GM12878 (cell line): ENCODE measurements around the gene NR6A1. TPM values are rescaled to one million over a fixed set of nuclear protein-coding genes. Genes with fewer than 3 reads are reported as not detected.

Experiments used
- ATAC-seq: fragments of 200-7000 bp; cut with Tn5 transposase; 3 replicates; pipeline ENCODE4 v1.9.1; 2020; ENCODE audit warnings: mild to moderate bottlenecking, moderate library complexity
- BruUV-seq: library from RNA; stranded (reverse); fragments of 400-500 nt; replicated peaks from 2 replicates; lab custom pipeline; 2021; lab: Mats Ljungman, UMichigan
- CTCF ChIA-PET: fragments of 300-600 bp; sonication (Branson Sonifier 250); formaldehyde crosslinking; extraction: SDS; loops from one replicate; lab custom pipeline; 2021; ENCODE audit warnings: inconsistent platforms; lab: Yijun Ruan, JAX
- POLR2A ChIA-PET: fragments of 350-600 bp; formaldehyde crosslinking; extraction: SDS; loops from one replicate; lab custom pipeline; 2021; ENCODE audit warnings: inconsistent platforms; lab: Charles Lee
- RAD21 ChIA-PET: fragments of 300-600 bp; sonication (Branson Sonifier 250); formaldehyde crosslinking; loops from one replicate; lab custom pipeline; 2023; ENCODE audit warnings: antibody characterized with exemption; ENCODE audit not compliant: unreplicated experiment; lab: Charles Lee
- SMC1A ChIA-PET: fragments of 300-600 bp; sonication (Branson Sonifier 250); formaldehyde crosslinking; loops from one replicate; lab custom pipeline; 2023; ENCODE audit not compliant: unreplicated experiment, uncharacterized antibody; lab: Charles Lee
- DNase-seq: peaks from one replicate; pipeline ENCODE4 v3.0.0-alpha.2; 2011; ENCODE audit warnings: low read depth, low spot score
- FAIRE-seq: peaks from 3 replicates; lab custom pipeline; 2011; peaks lifted over from hg19 to GRCh38; lab: Jason Lieb, UNC
- H2AFZ ChIP-seq: 2 replicates; pipeline ENCODE4 v1.6.0; 2011; ENCODE audit warnings: low read depth, low read length, control low read depth; ENCODE audit not compliant: control insufficient read depth
- H3K27ac ChIP-seq: 2 replicates; pipeline ENCODE4 v1.5.1; 2011; ENCODE audit warnings: control low read depth; ENCODE audit not compliant: control insufficient read depth, insufficient read depth
- H3K27me3 ChIP-seq, 2 experiments: replicated peaks in 1 of 2; 2 replicates each; pipeline versions ENCODE4 v1.6.0 to v1.6.1; 2011; ENCODE audit warnings: low read length in 1 of 2; ENCODE audit not compliant: control insufficient read depth in 2 of 2, insufficient read depth in 2 of 2
- H3K36me3 ChIP-seq, 2 experiments: 2 replicates each; pipeline ENCODE4 v1.5.1; 2011; ENCODE audit warnings: low read length in 1 of 2; ENCODE audit not compliant: control insufficient read depth in 2 of 2, insufficient read depth in 2 of 2
- H3K4me1 ChIP-seq: 2 replicates; pipeline ENCODE4 v1.6.1; 2011; ENCODE audit warnings: mild to moderate bottlenecking, low read length, moderate library complexity, mixed read lengths; ENCODE audit not compliant: control insufficient read depth, insufficient read depth
- H3K4me2 ChIP-seq: 2 replicates; pipeline ENCODE4 v1.6.0; 2011; ENCODE audit warnings: control low read depth; ENCODE audit not compliant: control insufficient read depth, insufficient read depth
- H3K4me3 ChIP-seq: fragments of 200-600 bp; sonication (generic); 2 replicates; pipeline ENCODE4 v1.5.1; 2016
- H3K79me2 ChIP-seq: 2 replicates; pipeline ENCODE4 v1.6.0; 2011; ENCODE audit warnings: low read length; ENCODE audit not compliant: control insufficient read depth, insufficient read depth
- H3K9ac ChIP-seq: 2 replicates; pipeline ENCODE4 v1.8.0; 2011; ENCODE audit warnings: low read length, control low read depth, mixed read lengths; ENCODE audit not compliant: control insufficient read depth, insufficient read depth
- H3K9me3 ChIP-seq: replicated peaks from 3 replicates; pipeline ENCODE4 v1.5.1; 2011; ENCODE audit warnings: mild to moderate bottlenecking, low read length; ENCODE audit not compliant: control insufficient read depth, insufficient read depth
- H4K20me1 ChIP-seq: 2 replicates; pipeline ENCODE4 v1.6.0; 2011; ENCODE audit not compliant: control insufficient read depth, insufficient read depth
- ATF2 ChIP-seq: IDR thresholded peaks from 2 replicates; pipeline ENCODE4 v1.6.1; 2012; ENCODE audit warnings: low read length, inconsistent platforms
- BCLAF1 ChIP-seq: fragments of 450-650 bp; IDR thresholded peaks from 2 replicates; pipeline ENCODE4 v1.6.1; 2017; ENCODE audit warnings: antibody characterized with exemption, mild to moderate bottlenecking, moderate library complexity
- CEBPZ ChIP-seq: fragments of 150-350 bp; IDR thresholded peaks from 2 replicates; pipeline ENCODE4 v1.6.1; 2016; ENCODE audit warnings: low read depth, low read length
- CREM ChIP-seq: IDR thresholded peaks from 2 replicates; pipeline ENCODE4 v1.6.1; 2014; ENCODE audit warnings: antibody characterized with exemption, low read depth
- ETV6 ChIP-seq, 2 experiments: fragments of 450-650 bp in 1 of 2; IDR thresholded peaks in 1 of 2; conservative IDR thresholded peaks in 1 of 2; 2 replicates each; pipeline ENCODE4 v1.6.1; 2014; ENCODE audit warnings: antibody characterized with exemption in 1 of 2, borderline replicate concordance in 1 of 2, low read depth in 1 of 2, mild to moderate bottlenecking in 1 of 2, moderate library complexity in 1 of 2
- JUND ChIP-seq: IDR thresholded peaks from 2 replicates; pipeline ENCODE4 v1.6.1; 2012; ENCODE audit warnings: low read depth, mild to moderate bottlenecking, low read length, improper control_type of control experiment, moderate library complexity
- MYB ChIP-seq: fragments of 150-350 bp; IDR thresholded peaks from 2 replicates; pipeline ENCODE4 v1.6.1; 2014; ENCODE audit warnings: mild to moderate bottlenecking, low read depth, low read length, borderline replicate concordance
- MYC ChIP-seq: IDR thresholded peaks from 2 replicates; pipeline ENCODE4 v1.6.1; 2011; ENCODE audit warnings: mild to moderate bottlenecking, low read length, moderate library complexity, inconsistent platforms; ENCODE audit not compliant: insufficient read depth, insufficient replicate concordance, insufficient read length, severe bottlenecking
- RB1 ChIP-seq: fragments of 450-650 bp; formaldehyde crosslinking; IDR thresholded peaks from 2 replicates; pipeline ENCODE4 v1.6.1; 2017; ENCODE audit warnings: mild to moderate bottlenecking, borderline replicate concordance
- RCOR1 ChIP-seq: conservative IDR thresholded peaks from 2 replicates; pipeline ENCODE4 v1.6.1; 2012; ENCODE audit warnings: low read depth, low read length, improper control_type of control experiment
- SP1 ChIP-seq: IDR thresholded peaks from one replicate; pipeline ENCODE4 v1.6.1; 2011; ENCODE audit warnings: low read depth, low read length
- TCF7 ChIP-seq: IDR thresholded peaks from 2 replicates; pipeline ENCODE4 v1.6.1; 2014; ENCODE audit warnings: antibody characterized with exemption, borderline replicate concordance
- ZBTB4 ChIP-seq: fragments of 450-650 bp; formaldehyde crosslinking; IDR thresholded peaks from 2 replicates; pipeline ENCODE4 v1.4.0; 2022; ENCODE audit warnings: mild to moderate bottlenecking, moderate library complexity
- ZSCAN29 ChIP-seq: fragments of 450-650 bp; IDR thresholded peaks from 2 replicates; pipeline ENCODE4 v1.6.1; 2017; ENCODE audit warnings: mild to moderate bottlenecking, moderate library complexity
- WGBS: methylation state at CpG from one replicate; pipeline ENCODE4 v1.1.6; 2016; ENCODE audit warnings: low lambda C conversion rate; ENCODE audit not compliant: insufficient replicate concordance, insufficient coverage; ENCODE audit errors: missing lambda C conversion rate; 5-methylcytosine and 5-hydroxymethylcytosine counted together
- in situ Hi-C: fragments of 300-500 bp; cut with MboI; formaldehyde crosslinking; loops from 9 replicates; pipeline ENCODE4 v1.14.3; 2018; ENCODE audit warnings: mixed read lengths
- intact Hi-C: fragments of 100-400 bp; cut with micrococcal nuclease; formaldehyde crosslinking; loops from one replicate; pipeline ENCODE4 v1.14.2; 2022; ENCODE audit not compliant: unreplicated experiment
- polyA plus RNA-seq, 11 experiments: library from polyadenylated mRNA; depleted of rRNA in 4 of 11; unstranded in 6 of 11; stranded (reverse) in 5 of 11; fragments of >200 nt; fragmentation: Nextera tagmentation in 4 of 11; fragmentation: Illumina TruSeq in 1 of 11; extraction: Ambion mirVana in 4 of 11; extraction: Trizol in 1 of 11; gene quantifications; 1 replicate in 1 of 11; 2 replicates in 10 of 11; pipeline versions ENCODE4 v1.2.1 to v1.2.3, GENCODE V29; 2011 to 2016; ENCODE audit warnings: inconsistent platforms in 2 of 11, missing spikeins in 2 of 11, low read depth in 1 of 11
- total RNA-seq, 4 experiments: library from RNA; depleted of rRNA in 3 of 4; stranded (reverse); fragments of >200 nt in 3 of 4; fragmentation: Illumina TruSeq in 1 of 4; extraction: Trizol in 1 of 4; gene quantifications; 2 replicates each; pipeline versions ENCODE4 v1.2.1 to v1.2.3, GENCODE V29; 2013 to 2021

NR6A1 gene
- total and polyA plus RNA-seq, 10 of the 15 experiments (the other 5 are each of a cell fraction or from before 2014, with no cell fraction given): 1.2 to 9.2 (median 4.6) TPM

- FAIRE-seq (no peak), ATAC-seq (no peak), DNase-seq (no peak)
- ChIA-PET POLR2A (no interaction called here), CTCF (no interaction called here), SMC1A (no interaction called here), RAD21 (no interaction called here)
- no TSS peak for BruUV-seq
- H3K4me1 ChIP-seq: no peaks in the 10 kb centered on the region
- H3K27ac ChIP-seq: no peak overlapping the region
- no peaks in the 10 kb centered on the region for H4K20me1 ChIP-seq
- in situ Hi-C loops (no loop called here), intact Hi-C loops (no loop called here)
- no peak overlapping the region for H3K9ac ChIP-seq
- H3K79me2 ChIP-seq: no peaks in the 10 kb centered on the region
- no peak overlapping the region for H3K4me3 ChIP-seq
- no peak overlapping the region for H3K4me2 ChIP-seq
- H3K9me3 ChIP-seq: no peaks in the 10 kb centered on the region
- 52% methylated on average over 12 of the region's 12 CpGs for WGBS
- H3K27me3 ChIP-seq: peaks cover 2 to 3% of the 10 kb centered on the region in 2 experiments; a peak in 3 of 4 replicates
- no peak overlapping the region for H2AFZ ChIP-seq
- no peaks in the 10 kb centered on the region for H3K36me3 ChIP-seq
- no peak for TF ChIP-seq ATF2
- no peak for TF ChIP-seq SP1
- no peak for TF ChIP-seq CEBPZ
- TF ChIP-seq RCOR1: no peak
- TF ChIP-seq JUND: no peak
- no peak for TF ChIP-seq ZSCAN29
- TF ChIP-seq MYC: no peak
- no peak for TF ChIP-seq ZBTB4 (CRISPR knock-in tag)
- TF ChIP-seq RB1: no peak
- TF ChIP-seq MYB: no peak
- no peak for TF ChIP-seq ETV6 (conservative IDR thresholded peaks at IDR 0.05 in 1 of 2, IDR thresholded peaks at IDR 0.05 in 1 of 2; ENCODE audit: borderline replicate concordance in 1 of 2, low read depth in 1 of 2)
- TF ChIP-seq CREM: no peak
- no peak for TF ChIP-seq BCLAF1
- no peak for TF ChIP-seq TCF7
These were observed 292.8 kb downstream of the NR6A1 start for GRCh38 chr9:124478354-124478753.
